T-helper 1 cell treated with Interleukin-12 subunit alpha and Interleukin-12 subunit beta and Interleukin-4 antibody, amounts not matched to agents 30 μg/mL and 1 μg/mL, for 36 hours (primary cell): ENCODE results near the gene DCLK1.

Source experiments
- H3K27ac Mint-ChIP-seq: one replicate; pipeline ENCODE4 v1.8.0; 2021; ENCODE audit warnings: mild to moderate bottlenecking, mixed read lengths
- H3K27me3 Mint-ChIP-seq: one replicate; pipeline ENCODE4 v1.8.0; 2021; ENCODE audit warnings: low read depth, mixed read lengths
- H3K36me3 Mint-ChIP-seq: one replicate; pipeline ENCODE4 v1.8.0; 2021; ENCODE audit warnings: low read depth, mixed read lengths
- H3K4me1 Mint-ChIP-seq: one replicate; pipeline ENCODE4 v1.8.0; 2021; ENCODE audit warnings: low read depth, mixed read lengths
- H3K4me3 Mint-ChIP-seq: one replicate; pipeline ENCODE4 v1.8.0; 2021; ENCODE audit warnings: mild to moderate bottlenecking, moderate library complexity, mixed read lengths
- H3K9me3 Mint-ChIP-seq: one replicate; pipeline ENCODE4 v1.8.0; 2021; ENCODE audit warnings: mixed read lengths

Gene DCLK1

DNA sequence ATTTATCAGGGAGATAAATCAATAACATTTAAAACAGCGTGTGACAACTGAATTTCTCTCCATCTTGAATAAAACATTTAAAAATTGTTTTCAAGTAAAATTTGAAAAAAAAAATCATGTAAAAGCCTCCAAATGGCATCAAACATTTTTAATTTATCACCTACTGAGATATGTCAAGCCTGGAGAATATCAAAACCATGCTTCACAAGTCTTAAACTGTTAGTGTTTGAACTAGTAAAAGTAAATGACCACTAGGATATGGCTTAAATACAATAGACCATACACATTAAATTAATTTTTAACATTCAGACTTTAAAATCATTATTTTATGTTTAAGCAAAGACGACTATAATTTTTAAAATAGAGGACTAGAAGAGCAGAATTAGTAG, 281.9 kb downstream of the DCLK1 start:
- no peak overlapping the region for H3K27ac Mint-ChIP-seq
- no peaks in the 10 kb centered on the region for H3K4me1 Mint-ChIP-seq
- H3K36me3 Mint-ChIP-seq = no peaks in the 10 kb centered on the region

DNA sequence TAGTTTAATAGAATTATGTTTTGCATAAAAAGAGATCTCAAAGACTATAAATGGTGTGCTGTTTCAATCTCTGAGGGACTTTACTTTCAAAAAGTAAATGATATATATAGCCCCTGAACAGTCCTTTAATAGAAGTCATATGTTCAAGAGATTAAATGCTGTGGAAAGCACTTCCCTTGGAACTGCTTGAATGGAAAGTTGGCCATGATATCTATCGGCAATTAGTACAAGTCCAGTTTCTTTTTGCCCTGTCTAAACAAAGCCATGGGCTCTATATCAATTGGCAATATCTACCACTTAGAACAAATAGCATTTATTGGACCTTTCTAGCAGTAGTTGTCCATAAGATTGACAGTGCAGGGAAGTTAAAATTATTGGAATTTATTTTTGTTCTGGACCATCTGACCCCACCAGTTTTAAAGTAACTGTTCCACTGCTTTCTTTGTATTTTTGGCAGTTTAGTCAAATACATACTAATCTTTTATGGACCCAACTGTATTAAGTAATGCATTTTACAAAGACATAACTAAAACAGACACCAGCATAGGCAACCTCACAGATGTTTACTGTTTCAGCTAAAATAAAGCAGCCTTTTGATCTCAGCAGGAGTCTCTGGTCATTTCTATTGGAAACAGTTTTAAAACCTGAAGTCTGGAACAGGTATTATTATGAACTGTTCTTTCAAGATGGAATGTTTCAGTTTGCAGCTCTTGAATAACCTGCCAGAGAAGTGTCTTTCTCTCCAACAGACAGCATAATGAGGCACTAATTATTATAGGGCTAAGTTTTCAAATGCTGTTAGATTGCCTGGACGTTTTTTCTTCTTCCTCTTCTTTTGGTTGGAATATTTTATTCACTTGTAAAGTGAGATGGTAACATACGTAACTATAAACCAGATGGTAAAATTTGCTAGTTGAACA, 282.6 kb downstream of the DCLK1 start:
- Mint-ChIP-seq H3K27ac (no peak overlapping the region), H3K4me1 (no peaks in the 10 kb centered on the region), H3K4me3 (no peak overlapping the region), H3K36me3 (no peaks in the 10 kb centered on the region), H3K27me3 (no peaks in the 10 kb centered on the region), H3K9me3 (peaks cover 4% of the 10 kb centered on the region)

More for the DNA sequence above, 281.9 kb downstream of the DCLK1 start:
- H3K9me3 Mint-ChIP-seq = peaks cover 8% of the 10 kb centered on the region
- no peaks in the 10 kb centered on the region for H3K27me3 Mint-ChIP-seq
- no peak overlapping the region for H3K4me3 Mint-ChIP-seq

DNA sequence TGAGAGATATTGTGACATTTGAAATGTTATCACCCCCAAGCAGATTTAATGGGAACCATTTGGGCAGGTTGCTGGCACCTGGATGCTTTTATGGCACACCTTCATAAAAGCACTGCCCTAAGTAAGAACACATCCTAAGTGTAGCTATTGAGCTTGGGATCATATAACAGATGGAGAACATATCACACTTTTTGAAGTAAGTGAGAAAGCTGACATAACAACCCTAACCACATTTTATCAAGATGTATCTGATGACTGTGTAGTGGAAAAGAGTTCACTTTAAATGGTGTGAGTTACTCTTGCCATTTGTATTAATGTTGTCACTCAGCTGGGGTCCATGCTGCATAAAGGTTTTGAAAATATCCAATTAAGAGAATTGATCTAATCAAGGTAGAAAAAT, 287.9 kb downstream of the DCLK1 start:
- H3K27ac Mint-ChIP-seq = no peak overlapping the region
- no peaks in the 10 kb centered on the region for H3K9me3 Mint-ChIP-seq
- H3K4me3 Mint-ChIP-seq = no peak overlapping the region
- no peaks in the 10 kb centered on the region for H3K4me1 Mint-ChIP-seq
- no peaks in the 10 kb centered on the region for H3K36me3 Mint-ChIP-seq
- no peaks in the 10 kb centered on the region for H3K27me3 Mint-ChIP-seq

DNA sequence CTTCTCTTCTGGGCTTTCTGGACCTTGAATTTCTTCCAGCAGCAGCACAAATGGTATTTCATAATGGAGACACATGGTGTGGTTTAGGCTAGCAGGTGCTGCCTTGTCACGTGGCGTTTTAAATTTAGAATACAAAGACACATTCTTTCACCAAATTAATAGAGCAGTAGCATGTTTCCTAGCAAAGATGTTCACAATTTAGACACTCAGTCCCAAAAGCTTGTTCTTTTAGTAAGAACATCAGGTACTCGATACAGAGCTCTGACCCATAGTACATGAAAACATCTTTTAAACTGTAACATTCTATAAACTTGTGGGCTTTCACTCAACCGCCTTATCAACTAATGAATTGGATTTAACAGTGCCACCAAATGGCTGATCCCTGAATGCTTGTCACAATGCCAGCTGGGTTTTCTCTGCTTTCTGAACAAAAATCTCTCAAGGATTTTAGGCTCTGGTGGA, 290.1 kb downstream of the DCLK1 start:
- Mint-ChIP-seq H3K9me3 (no peaks in the 10 kb centered on the region), H3K27ac (no peak overlapping the region), H3K36me3 (no peaks in the 10 kb centered on the region), H3K4me3 (no peak overlapping the region), H3K4me1 (no peaks in the 10 kb centered on the region), H3K27me3 (no peaks in the 10 kb centered on the region)

DNA sequence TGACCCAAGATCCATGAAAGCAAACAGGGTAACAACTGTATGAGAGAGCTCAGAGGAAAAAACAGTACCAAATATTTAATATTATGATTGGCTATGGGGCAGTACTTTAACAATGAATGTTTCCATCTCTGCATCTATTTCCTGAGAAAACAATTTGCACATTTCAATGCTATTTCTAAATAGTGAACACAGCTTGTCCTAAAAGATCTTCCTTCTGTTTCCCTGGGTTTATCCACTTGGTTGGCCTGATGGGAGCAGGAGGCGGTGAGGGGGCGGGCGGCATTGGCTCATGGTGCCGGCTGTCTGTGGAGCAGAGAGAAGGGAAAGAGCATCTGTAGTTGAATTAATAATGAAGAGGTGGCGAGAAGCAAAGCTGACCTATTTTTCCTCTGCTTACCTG, 291.4 kb downstream of the DCLK1 start:
- H3K4me1 Mint-ChIP-seq = no peaks in the 10 kb centered on the region

DNA sequence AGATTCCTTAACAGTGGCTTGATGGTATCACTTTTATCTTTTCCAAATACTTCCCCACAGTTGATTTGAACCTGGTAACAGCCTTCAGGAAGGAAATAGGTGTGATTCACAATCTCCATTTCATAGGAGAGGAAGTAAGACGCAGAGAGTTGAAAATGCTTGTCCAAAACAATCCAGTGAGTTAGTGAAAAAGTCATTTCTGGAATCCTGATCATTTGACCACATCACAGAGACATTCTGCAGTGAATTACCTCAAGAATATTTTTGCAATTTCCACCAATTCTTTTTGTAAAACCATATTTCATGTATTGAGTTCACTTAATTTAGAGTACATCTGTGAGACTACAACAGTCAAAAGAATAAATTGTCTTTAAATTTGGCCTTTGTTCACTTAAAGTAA, 292.8 kb downstream of the DCLK1 start:
- H3K4me3 Mint-ChIP-seq = no peak overlapping the region
- no peak overlapping the region for H3K27ac Mint-ChIP-seq
- no peaks in the 10 kb centered on the region for H3K4me1 Mint-ChIP-seq
- no peaks in the 10 kb centered on the region for H3K9me3 Mint-ChIP-seq
- H3K36me3 Mint-ChIP-seq = no peaks in the 10 kb centered on the region
- no peaks in the 10 kb centered on the region for H3K27me3 Mint-ChIP-seq

More for the DNA sequence above, 291.4 kb downstream of the DCLK1 start:
- H3K27ac Mint-ChIP-seq = no peak overlapping the region
- no peaks in the 10 kb centered on the region for H3K9me3 Mint-ChIP-seq
- no peak overlapping the region for H3K4me3 Mint-ChIP-seq
- no peaks in the 10 kb centered on the region for H3K27me3 Mint-ChIP-seq
- H3K36me3 Mint-ChIP-seq = no peaks in the 10 kb centered on the region

DNA sequence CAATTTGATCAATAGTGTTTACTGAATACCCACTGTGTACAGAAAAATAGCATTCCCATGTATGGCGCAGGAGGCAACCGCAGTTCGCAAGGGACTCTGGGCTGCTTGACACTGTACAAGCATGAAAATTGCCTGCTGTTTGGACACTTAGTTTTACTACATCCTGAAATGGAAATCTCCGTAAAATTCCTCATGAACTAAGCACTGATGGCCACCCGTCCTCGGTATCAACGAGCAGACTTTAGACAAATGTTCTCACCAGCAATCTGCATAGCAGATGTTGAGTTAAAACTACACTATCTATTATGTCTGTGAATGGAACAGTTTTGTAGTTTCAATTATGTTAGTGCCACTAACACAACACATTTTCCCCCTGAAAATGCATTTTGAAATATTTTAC, 294.7 kb downstream of the DCLK1 start:
- Mint-ChIP-seq H3K36me3 (no peaks in the 10 kb centered on the region), H3K4me3 (no peak overlapping the region), H3K27me3 (no peaks in the 10 kb centered on the region), H3K27ac (no peak overlapping the region), H3K4me1 (no peaks in the 10 kb centered on the region), H3K9me3 (no peaks in the 10 kb centered on the region)

DNA sequence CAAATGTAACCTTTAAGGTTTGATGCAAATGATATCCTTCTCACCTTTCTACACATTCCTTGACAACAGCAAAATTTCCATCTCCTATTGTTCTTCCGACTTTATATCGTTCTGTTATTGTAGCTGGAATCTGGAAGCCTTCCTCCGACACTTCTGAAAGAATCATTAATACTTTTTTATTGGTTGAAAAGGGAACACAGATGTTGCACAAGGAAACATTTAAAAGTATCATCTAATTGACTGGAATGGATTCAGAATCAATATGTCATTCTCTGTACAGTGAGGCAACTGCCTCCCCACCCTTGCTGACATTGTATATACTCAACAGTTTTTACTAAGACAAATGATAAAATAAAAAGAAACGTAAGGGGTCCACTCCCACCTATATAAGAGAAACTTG, 295.2 kb downstream of the DCLK1 start:
- Mint-ChIP-seq H3K9me3 (no peaks in the 10 kb centered on the region), H3K4me3 (no peak overlapping the region), H3K27me3 (no peaks in the 10 kb centered on the region), H3K27ac (no peak overlapping the region), H3K36me3 (no peaks in the 10 kb centered on the region), H3K4me1 (no peaks in the 10 kb centered on the region)

DNA sequence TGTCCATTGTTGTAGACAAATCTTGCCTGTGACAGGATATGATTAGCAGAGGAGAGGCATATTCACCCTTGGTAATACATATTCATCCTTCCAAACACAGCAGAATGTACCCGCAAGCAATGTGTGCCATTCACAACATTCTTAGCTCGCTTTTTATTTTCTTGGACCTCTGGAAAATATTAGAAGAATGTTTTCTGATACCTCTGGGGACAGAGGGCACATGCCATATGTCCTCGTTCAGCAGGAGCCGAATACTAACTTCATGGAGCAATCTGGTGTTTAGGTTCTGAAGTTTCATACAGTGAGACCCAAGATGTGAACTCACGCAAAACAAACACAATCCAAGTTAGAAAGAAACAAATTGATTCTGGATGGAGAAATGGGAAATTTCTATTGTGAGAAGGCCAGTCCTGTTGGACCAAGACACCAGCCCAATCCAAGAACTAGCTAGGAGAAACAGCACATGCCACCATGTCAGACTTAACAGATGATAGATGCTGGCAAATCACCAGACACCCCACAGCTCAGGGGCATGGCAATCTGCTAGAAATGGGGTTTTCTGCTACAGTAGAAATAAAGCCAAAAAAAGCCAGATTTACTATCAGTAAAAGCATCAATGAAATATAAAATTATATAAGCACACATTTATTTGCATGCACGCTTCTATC, 297.4 kb downstream of the DCLK1 start:
- H3K4me1 Mint-ChIP-seq = no peaks in the 10 kb centered on the region
- no peak overlapping the region for H3K27ac Mint-ChIP-seq
- no peaks in the 10 kb centered on the region for H3K9me3 Mint-ChIP-seq
- H3K27me3 Mint-ChIP-seq = no peaks in the 10 kb centered on the region
- no peaks in the 10 kb centered on the region for H3K36me3 Mint-ChIP-seq
- no peak overlapping the region for H3K4me3 Mint-ChIP-seq

DNA sequence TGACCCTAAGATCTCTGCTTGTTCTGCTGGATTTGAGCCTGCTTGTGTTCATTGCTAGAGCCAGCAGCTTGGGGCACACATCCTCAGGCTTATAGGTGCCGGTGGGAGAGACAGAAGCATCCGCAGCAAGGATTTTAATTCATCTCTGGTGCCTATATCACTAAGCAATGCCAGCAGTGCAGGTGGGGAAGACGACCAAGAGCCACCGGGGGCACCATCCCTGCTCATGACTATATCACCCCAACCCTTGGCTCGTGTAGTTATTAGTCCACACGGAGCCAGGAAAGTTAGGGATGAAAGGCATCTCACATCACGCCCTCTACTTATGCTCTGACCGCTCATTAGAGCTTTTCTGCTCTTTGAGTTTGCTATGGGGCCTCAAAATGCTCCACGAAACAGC, 298.2 kb downstream of the DCLK1 start:
- Mint-ChIP-seq H3K4me1 (no peaks in the 10 kb centered on the region), H3K27me3 (no peaks in the 10 kb centered on the region), H3K4me3 (no peak overlapping the region), H3K9me3 (no peaks in the 10 kb centered on the region), H3K36me3 (no peaks in the 10 kb centered on the region), H3K27ac (no peak overlapping the region)

DNA sequence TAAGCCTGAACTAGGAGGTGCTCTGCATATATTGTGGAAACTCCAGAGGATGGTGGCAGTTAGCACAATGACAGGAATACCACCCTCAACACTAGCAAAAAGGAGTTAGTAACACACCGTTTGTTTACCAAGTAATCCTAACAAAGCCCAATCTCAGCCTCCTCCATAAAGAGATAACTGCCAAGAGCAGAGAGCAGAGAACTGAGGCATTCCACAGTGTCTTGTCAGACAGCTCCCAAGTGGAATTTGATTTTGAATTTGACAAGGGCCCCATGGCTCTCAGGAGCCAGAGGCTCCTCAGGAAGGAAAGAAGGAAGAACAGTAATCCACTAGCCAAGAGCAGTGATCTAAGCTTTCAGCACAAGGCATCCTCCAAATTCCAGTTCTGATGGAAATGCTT, 298.6 kb downstream of the DCLK1 start:
- Mint-ChIP-seq H3K4me1 (no peaks in the 10 kb centered on the region), H3K27ac (no peak overlapping the region), H3K9me3 (no peaks in the 10 kb centered on the region), H3K27me3 (no peaks in the 10 kb centered on the region), H3K36me3 (no peaks in the 10 kb centered on the region), H3K4me3 (no peak overlapping the region)

DNA sequence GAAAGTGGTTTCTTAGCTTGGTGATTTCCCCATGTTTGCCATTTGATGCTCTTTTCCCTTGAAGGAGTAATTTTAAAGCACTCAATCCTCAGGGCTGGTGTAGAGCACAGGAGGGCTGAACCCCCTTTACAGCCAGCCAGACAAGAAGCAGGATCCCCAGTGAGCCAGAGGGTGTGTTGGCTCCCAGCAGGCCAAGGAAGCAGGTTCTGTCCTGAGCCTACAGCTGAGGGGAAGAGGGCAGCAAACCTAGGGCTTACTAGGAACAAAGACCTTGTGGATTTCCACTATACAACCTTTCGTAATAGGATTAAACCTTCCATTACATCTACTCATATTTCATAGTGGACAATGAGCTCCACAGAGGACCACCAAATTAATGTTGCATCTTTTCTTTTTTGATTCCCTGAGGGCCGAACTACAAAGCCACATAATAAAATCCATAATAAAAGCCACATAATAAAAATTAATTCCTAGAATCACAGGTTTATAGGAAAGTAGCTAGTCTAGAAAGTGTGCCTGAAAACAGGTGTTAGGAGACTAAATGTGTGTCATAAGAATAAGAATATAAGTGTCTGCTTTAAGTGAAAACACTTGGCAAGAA, 300.2 kb downstream of the DCLK1 start:
- H3K36me3 Mint-ChIP-seq = no peaks in the 10 kb centered on the region
- H3K27ac Mint-ChIP-seq = no peak overlapping the region
- no peaks in the 10 kb centered on the region for H3K4me1 Mint-ChIP-seq

DNA sequence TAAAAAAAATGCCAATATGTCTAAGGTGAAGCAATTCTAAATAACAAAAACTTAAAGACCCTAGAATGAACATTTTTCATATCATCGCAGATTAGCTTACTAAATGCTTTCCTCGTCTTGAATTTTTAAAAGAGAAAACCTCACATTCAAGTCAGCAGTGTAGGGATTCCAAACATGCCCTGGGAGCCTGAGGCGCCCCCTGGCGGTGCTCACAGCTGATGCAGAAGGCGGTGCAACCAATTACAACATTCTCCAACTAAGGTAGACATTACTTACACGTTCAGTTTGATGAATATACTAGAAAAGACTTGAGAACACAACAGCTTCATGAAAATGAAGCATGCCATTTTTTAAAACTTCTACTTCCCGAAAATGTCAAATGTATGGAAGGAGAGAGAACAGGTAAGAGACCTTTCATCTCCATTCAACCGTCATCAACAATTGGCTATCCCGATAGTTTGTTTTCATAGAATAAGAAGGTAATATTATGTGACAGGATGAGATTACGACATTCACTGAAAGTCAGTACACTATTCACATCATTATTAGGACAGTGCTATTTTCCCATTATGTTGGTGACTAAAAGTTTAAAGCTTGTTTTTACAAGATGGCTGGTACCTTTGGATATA, 304.4 kb downstream of the DCLK1 start:
- Mint-ChIP-seq H3K4me1 (no peaks in the 10 kb centered on the region), H3K27ac (no peak overlapping the region), H3K36me3 (no peaks in the 10 kb centered on the region), H3K4me3 (no peak overlapping the region), H3K27me3 (no peaks in the 10 kb centered on the region), H3K9me3 (no peaks in the 10 kb centered on the region)

More for the DNA sequence above, 300.2 kb downstream of the DCLK1 start:
- Mint-ChIP-seq H3K27me3 (no peaks in the 10 kb centered on the region), H3K4me3 (no peak overlapping the region), H3K9me3 (no peaks in the 10 kb centered on the region)

DNA sequence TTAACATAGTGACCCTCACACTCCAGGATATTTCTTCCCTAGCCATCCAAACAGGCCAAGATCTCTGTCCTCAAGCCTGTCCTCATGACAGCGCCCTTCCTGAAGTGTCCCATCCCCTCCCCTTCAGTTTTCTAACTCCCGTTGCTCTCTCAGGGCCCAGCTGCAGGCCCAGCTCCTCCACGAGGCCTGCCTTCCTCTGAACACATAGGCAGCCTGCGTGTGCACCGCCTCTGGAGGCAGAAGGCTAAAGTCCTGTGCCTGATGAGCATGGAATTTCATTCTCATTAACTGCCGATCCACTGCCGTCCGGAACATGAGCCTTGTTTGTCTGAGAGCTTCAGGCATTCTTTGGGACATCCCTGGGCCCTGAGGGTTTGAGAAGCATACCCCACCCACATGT, 306.4 kb downstream of the DCLK1 start:
- Mint-ChIP-seq H3K27me3 (no peaks in the 10 kb centered on the region), H3K27ac (no peak overlapping the region), H3K4me1 (no peaks in the 10 kb centered on the region), H3K4me3 (no peak overlapping the region), H3K9me3 (no peaks in the 10 kb centered on the region), H3K36me3 (no peaks in the 10 kb centered on the region)
